ENCODE results near the gene SERPINA4.
"Not testable (repeated sequence)": the region's sequence is repeated elsewhere in the genome, so short reads cannot be mapped to it uniquely, and the experiment has no call there.

Gene SERPINA4

GRCh38 chr14:94593749-94594431 is 32.6 kb downstream of the SERPINA4 start:
- no peak for DNase-seq

- DNase-seq, result no peak
Measured at GRCh38 chr14:94594441-94594840, 33.2 kb downstream of the SERPINA4 start.

- DNase-seq, result no peak
Measured at GRCh38 chr14:94595912-94596311, 34.7 kb downstream of the SERPINA4 start.

GRCh38 chr14:94596361-94596760 is 35.1 kb downstream of the SERPINA4 start:
- DNase-seq, result no peak

GRCh38 chr14:94597788-94598187 is 36.5 kb downstream of the SERPINA4 start:
- no peak for DNase-seq

- DNase-seq, result no peak
Measured at GRCh38 chr14:94598506-94598815, 37.2 kb downstream of the SERPINA4 start.

GRCh38 chr14:94598816-94599655 is 37.8 kb downstream of the SERPINA4 start:
- no peak for DNase-seq

GRCh38 chr14:94599656-94600004 is 38.4 kb downstream of the SERPINA4 start:
- DNase-seq, result no peak

GRCh38 chr14:94600148-94600545 is 38.9 kb downstream of the SERPINA4 start:
- no peak for DNase-seq

- DNase-seq, result no peak
Measured at GRCh38 chr14:94601884-94602391, 40.7 kb downstream of the SERPINA4 start.

- DNase-seq, result no peak
Measured at GRCh38 chr14:94602722-94603121, 41.5 kb downstream of the SERPINA4 start.

- no peak for DNase-seq
Measured at GRCh38 chr14:94605361-94605760, 44.1 kb downstream of the SERPINA4 start.

- not testable (repeated sequence) for DNase-seq
Measured at GRCh38 chr14:94608966-94609365, 47.7 kb downstream of the SERPINA4 start.

GRCh38 chr14:94611179-94611578 is 49.9 kb downstream of the SERPINA4 start:
- DNase-seq, result no peak

- DNase-seq, result no peak
Measured at GRCh38 chr14:94612174-94612573, 50.9 kb downstream of the SERPINA4 start, which contains the start of gene SERPINA3. SERPINA3 (plus strand) TSS chr14:94612391; CDS start chr14:94614442, 2,051 bp downstream.

- DNase-seq, result no peak
Measured at GRCh38 chr14:94612580-94613554, 51.6 kb downstream of the SERPINA4 start.

- DNase-seq, result no peak
Measured at GRCh38 chr14:94613720-94614644, 52.7 kb downstream of the SERPINA4 start.

- DNase-seq, result no peak
Measured at GRCh38 chr14:94614802-94615201, 53.6 kb downstream of the SERPINA4 start.

GRCh38 chr14:94615254-94615653 is 54.0 kb downstream of the SERPINA4 start:
- DNase-seq, result no peak

- no peak for DNase-seq
Measured at GRCh38 chr14:94615823-94616570, 54.8 kb downstream of the SERPINA4 start.

GRCh38 chr14:94617366-94617941 is 56.2 kb downstream of the SERPINA4 start:
- DNase-seq, result no peak

Data from NCI-H774 (cell line).